Parathyroid adenoma (tissue), 2 donors: ENCODE measurements around the gene ARHGEF28.

Experiments used
- H2AFZ ChIP-seq: fragments of 300-600 bp; sonication (generic); one replicate; pipeline ENCODE4 v1.7.0; 2017; ENCODE audit warnings: antibody characterized with exemption, mild to moderate bottlenecking
- H3K27ac ChIP-seq: fragments of 300-600 bp; sonication (generic); one replicate; pipeline ENCODE4 v1.7.0; 2017
- H3K27me3 ChIP-seq: fragments of 300-600 bp; sonication (generic); one replicate; pipeline ENCODE4 v1.7.0; 2017; ENCODE audit warnings: low read length; ENCODE audit not compliant: control insufficient read depth, insufficient read depth
- H3K36me3 ChIP-seq: fragments of 300-600 bp; sonication (generic); one replicate; pipeline ENCODE4 v1.7.0; 2017; ENCODE audit warnings: low read length; ENCODE audit not compliant: control insufficient read depth, insufficient read depth
- H3K4me1 ChIP-seq: fragments of 300-600 bp; sonication (generic); one replicate; pipeline ENCODE4 v1.7.0; 2017; ENCODE audit warnings: control low read depth
- H3K4me2 ChIP-seq: fragments of 300-600 bp; sonication (generic); one replicate; pipeline ENCODE4 v1.7.0; 2017; ENCODE audit warnings: low read length
- H3K4me3 ChIP-seq: fragments of 300-600 bp; sonication (generic); one replicate; pipeline ENCODE4 v1.7.0; 2017; ENCODE audit warnings: low read depth, low read length
- H3K79me2 ChIP-seq: fragments of 300-600 bp; sonication (generic); one replicate; pipeline ENCODE4 v1.7.0; 2017; ENCODE audit warnings: control low read depth
- H3K9ac ChIP-seq: fragments of 300-600 bp; sonication (generic); one replicate; pipeline ENCODE4 v1.7.0; 2017; ENCODE audit warnings: mild to moderate bottlenecking
- H3K9me3 ChIP-seq: fragments of 300-600 bp; sonication (generic); one replicate; pipeline ENCODE4 v1.7.0; 2017; ENCODE audit warnings: low read length; ENCODE audit not compliant: control insufficient read depth
- TF ChIP-seq, protein P1 (sequence below): fragments of 300-600 bp; sonication (generic); IDR thresholded peaks from one replicate; pipeline ENCODE4 v1.7.0; 2017; ENCODE audit warnings: antibody characterized with exemption, mild to moderate bottlenecking
- donor health status: primary hyperparathyroidism.

Gene ARHGEF28

DNA sequence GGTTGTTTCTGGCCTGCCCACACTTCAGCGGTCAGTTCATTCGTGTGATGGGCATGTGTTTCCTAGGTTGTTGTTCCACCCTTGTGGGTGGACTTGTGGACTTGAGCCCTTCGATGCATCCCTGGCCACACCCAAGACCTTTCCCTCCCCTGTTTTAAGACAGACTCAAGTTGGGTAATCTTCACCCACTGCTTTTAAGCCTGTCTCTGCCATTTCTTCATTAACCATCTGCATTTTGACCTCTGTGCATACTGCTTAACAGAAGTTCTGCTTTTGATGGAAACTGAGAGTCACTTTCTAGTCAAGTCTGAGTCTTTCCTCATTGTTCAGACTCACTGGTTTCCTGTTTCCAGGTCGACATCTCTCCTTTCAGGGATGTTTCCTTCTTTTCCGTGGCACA lies 233.7 kb downstream of the ARHGEF28 start:
- no peak overlapping the region for H2AFZ ChIP-seq
- H3K4me2 ChIP-seq, result no peak overlapping the region
- no peaks in the 10 kb centered on the region for H3K79me2 ChIP-seq
- TF ChIP-seq, protein P1, sequence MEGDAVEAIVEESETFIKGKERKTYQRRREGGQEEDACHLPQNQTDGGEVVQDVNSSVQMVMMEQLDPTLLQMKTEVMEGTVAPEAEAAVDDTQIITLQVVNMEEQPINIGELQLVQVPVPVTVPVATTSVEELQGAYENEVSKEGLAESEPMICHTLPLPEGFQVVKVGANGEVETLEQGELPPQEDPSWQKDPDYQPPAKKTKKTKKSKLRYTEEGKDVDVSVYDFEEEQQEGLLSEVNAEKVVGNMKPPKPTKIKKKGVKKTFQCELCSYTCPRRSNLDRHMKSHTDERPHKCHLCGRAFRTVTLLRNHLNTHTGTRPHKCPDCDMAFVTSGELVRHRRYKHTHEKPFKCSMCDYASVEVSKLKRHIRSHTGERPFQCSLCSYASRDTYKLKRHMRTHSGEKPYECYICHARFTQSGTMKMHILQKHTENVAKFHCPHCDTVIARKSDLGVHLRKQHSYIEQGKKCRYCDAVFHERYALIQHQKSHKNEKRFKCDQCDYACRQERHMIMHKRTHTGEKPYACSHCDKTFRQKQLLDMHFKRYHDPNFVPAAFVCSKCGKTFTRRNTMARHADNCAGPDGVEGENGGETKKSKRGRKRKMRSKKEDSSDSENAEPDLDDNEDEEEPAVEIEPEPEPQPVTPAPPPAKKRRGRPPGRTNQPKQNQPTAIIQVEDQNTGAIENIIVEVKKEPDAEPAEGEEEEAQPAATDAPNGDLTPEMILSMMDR, result no peak
- no peaks in the 10 kb centered on the region for H3K4me1 ChIP-seq
- H3K9me3 ChIP-seq, result no peaks in the 10 kb centered on the region
- H3K9ac ChIP-seq, result no peak overlapping the region
- no peak overlapping the region for H3K4me3 ChIP-seq
- H3K27ac ChIP-seq, result no peak overlapping the region
- no peaks in the 10 kb centered on the region for H3K27me3 ChIP-seq
- H3K36me3 ChIP-seq, result no peaks in the 10 kb centered on the region

DNA sequence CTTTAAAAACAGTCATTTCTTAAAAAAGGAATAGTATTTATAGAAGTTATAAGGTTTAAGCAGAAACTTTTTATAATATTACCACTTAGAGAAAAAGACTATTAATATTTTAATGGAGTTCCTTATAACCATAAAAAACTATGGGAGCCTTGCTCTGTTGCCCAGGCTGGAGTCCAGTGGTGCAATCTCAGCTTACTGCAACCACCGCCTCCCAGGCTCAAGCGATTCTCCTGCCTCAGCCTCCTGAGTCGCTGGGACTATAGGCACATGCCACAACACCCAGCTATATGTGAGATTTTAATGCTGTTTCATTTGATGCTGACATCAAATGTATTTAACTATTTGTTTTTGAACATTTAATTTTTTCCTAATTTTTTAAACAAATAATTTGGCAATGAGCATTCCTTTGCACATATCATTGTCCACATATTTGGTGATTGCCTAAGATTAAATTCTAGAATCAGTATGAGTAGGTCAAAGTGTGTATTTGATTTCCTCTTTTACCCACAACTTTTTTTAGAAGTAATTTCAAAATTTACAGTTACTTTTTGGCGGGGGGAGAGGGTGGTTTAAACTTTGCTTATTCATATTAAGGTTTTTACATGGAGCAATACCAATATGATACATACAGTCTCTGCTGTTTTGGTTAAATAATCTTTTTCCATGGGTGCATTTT lies 235.5 kb downstream of the ARHGEF28 start:
- TF ChIP-seq, protein P1, result no peak
- no peaks in the 10 kb centered on the region for H3K36me3 ChIP-seq
- H3K4me2 ChIP-seq, result no peak overlapping the region
- H3K4me1 ChIP-seq, result no peaks in the 10 kb centered on the region
- no peak overlapping the region for H3K4me3 ChIP-seq
- H3K9ac ChIP-seq, result no peak overlapping the region
- H2AFZ ChIP-seq, result no peak overlapping the region
- H3K9me3 ChIP-seq, result no peaks in the 10 kb centered on the region
- H3K27me3 ChIP-seq, result no peaks in the 10 kb centered on the region
- H3K79me2 ChIP-seq, result no peaks in the 10 kb centered on the region
- no peak overlapping the region for H3K27ac ChIP-seq

DNA sequence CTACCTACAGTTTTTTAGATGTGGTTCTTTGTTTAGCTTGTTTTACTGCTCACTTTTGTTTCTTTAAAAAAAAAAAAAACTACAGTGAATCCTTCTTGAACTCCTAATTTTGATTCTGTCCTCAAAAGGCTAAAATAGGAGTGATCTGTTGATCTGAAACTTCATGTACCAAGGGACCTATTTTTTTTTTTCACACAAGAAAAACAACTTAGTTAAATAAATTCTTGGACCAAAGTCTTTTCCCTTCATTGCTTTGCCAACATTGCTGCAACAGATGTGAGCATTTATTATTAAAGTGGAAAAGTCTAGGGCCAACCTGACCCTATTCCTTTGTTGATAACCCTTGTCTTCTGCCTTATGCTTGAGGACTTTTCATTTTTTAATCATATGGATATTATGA lies 236.8 kb downstream of the ARHGEF28 start:
- H3K27ac ChIP-seq, result no peak overlapping the region
- no peak overlapping the region for H3K4me2 ChIP-seq
- no peaks in the 10 kb centered on the region for H3K36me3 ChIP-seq
- TF ChIP-seq, protein P1, result no peak
- no peaks in the 10 kb centered on the region for H3K79me2 ChIP-seq
- no peaks in the 10 kb centered on the region for H3K27me3 ChIP-seq
- no peaks in the 10 kb centered on the region for H3K9me3 ChIP-seq
- no peak overlapping the region for H2AFZ ChIP-seq
- H3K4me1 ChIP-seq, result no peaks in the 10 kb centered on the region
- no peak overlapping the region for H3K4me3 ChIP-seq
- H3K9ac ChIP-seq, result no peak overlapping the region

DNA sequence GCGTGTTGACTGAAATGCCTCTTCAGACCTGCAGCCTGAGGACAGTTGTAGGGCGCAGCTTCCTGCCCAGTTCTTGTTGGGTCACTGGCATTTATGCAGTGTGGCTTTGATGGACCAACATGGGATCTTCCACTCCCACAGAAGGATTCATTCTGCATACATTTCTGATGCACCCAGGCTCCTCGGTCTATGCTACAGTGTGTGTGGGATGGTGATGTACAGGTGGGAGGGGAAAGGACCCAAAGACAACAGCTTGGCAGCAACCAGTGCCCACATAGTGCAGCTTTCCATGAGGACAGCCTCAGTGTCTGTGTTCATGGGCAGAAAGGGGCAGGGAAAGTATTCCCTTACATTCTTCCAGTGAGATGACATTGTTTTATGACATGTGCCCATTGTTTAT lies 237.9 kb downstream of the ARHGEF28 start:
- Histone ChIP-seq H3K27ac (no peak overlapping the region), H3K9ac (no peak overlapping the region), H3K4me1 (no peaks in the 10 kb centered on the region), H3K4me3 (no peak overlapping the region), H3K27me3 (no peaks in the 10 kb centered on the region), H2AFZ (no peak overlapping the region), H3K4me2 (no peak overlapping the region), H3K36me3 (no peaks in the 10 kb centered on the region), H3K9me3 (no peaks in the 10 kb centered on the region), H3K79me2 (no peaks in the 10 kb centered on the region)
- TF ChIP-seq, protein P1, result no peak

DNA sequence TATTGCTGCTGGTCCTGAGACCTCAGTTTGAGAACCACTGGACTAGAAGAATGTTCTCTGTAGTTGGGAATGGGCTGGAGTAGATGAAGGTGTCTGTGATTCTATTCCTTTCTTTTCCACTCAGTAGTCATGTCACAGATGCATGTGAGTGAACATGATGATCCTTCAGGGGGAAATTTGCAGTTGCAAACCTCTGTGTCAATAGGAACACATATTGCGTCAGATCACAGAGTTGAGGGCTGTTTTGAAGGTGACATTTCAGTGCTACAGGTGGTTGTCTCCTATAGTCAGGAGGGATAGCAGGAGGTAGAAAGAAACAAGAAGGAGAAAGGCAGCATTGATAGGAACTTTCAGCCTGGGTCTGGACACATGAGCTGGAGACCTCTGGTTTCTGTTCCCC lies 239.3 kb downstream of the ARHGEF28 start:
- TF ChIP-seq, protein P1, result no peak

More for the DNA sequence above, 239.3 kb downstream of the ARHGEF28 start:
- H3K9ac ChIP-seq, result no peak overlapping the region
- H3K9me3 ChIP-seq, result no peaks in the 10 kb centered on the region
- no peak overlapping the region for H3K27ac ChIP-seq
- no peak overlapping the region for H3K4me3 ChIP-seq
- H3K79me2 ChIP-seq, result no peaks in the 10 kb centered on the region
- no peaks in the 10 kb centered on the region for H3K4me1 ChIP-seq
- no peak overlapping the region for H3K4me2 ChIP-seq
- no peaks in the 10 kb centered on the region for H3K36me3 ChIP-seq
- no peaks in the 10 kb centered on the region for H3K27me3 ChIP-seq
- no peak overlapping the region for H2AFZ ChIP-seq
